ENCODE data around the gene MYO7A. TPM values are rescaled to one million over a fixed set of nuclear protein-coding genes. Genes with fewer than 3 reads are reported as not detected.
A peak's percentile ranks its signal among the peaks of the same experiment; 100 is the strongest.

MYO7A gene
- total RNA-seq, 1 donor from 2014 or later, result 0.97 TPM

- peaks cover 52% of the 10 kb centered on the region for H3K4me1 ChIP-seq
- no peaks in the 10 kb centered on the region for H3K36me3 ChIP-seq
- peaks cover 19% of the 10 kb centered on the region for H3K27me3 Mint-ChIP-seq (ENCODE audit: insufficient read depth, low read depth)
- peak overlapping the region; percentile 78 for H3K4me2 ChIP-seq
- H3F3A ChIP-seq (ENCODE audit: low read depth), result peaks cover 24% of the 10 kb centered on the region
- H3K9me3 Mint-ChIP-seq, result no peaks in the 10 kb centered on the region
- no peak overlapping the region for H3K27ac Mint-ChIP-seq
- no peaks in the 10 kb centered on the region for H4K20me1 ChIP-seq (ENCODE audit: low read depth)
- no peaks in the 10 kb centered on the region for H3K9me3 ChIP-seq (ENCODE audit: low read depth)
- no peak overlapping the region for H2AFZ ChIP-seq (replicated peaks)
- no peak overlapping the region for H3K4me3 Mint-ChIP-seq
- H3K4me3 ChIP-seq, result no peak overlapping the region
- no peaks in the 10 kb centered on the region for H3K36me3 Mint-ChIP-seq
- peaks cover 64% of the 10 kb centered on the region for H3K4me1 Mint-ChIP-seq
- no peak overlapping the region for H3K27ac ChIP-seq
- DNase-seq (ENCODE audit: low spot score), result no peak
- no peak for TF ChIP-seq EZH2 (IDR thresholded peaks at IDR 0.05)
- TF ChIP-seq, protein P1, sequence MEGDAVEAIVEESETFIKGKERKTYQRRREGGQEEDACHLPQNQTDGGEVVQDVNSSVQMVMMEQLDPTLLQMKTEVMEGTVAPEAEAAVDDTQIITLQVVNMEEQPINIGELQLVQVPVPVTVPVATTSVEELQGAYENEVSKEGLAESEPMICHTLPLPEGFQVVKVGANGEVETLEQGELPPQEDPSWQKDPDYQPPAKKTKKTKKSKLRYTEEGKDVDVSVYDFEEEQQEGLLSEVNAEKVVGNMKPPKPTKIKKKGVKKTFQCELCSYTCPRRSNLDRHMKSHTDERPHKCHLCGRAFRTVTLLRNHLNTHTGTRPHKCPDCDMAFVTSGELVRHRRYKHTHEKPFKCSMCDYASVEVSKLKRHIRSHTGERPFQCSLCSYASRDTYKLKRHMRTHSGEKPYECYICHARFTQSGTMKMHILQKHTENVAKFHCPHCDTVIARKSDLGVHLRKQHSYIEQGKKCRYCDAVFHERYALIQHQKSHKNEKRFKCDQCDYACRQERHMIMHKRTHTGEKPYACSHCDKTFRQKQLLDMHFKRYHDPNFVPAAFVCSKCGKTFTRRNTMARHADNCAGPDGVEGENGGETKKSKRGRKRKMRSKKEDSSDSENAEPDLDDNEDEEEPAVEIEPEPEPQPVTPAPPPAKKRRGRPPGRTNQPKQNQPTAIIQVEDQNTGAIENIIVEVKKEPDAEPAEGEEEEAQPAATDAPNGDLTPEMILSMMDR (IDR thresholded peaks at IDR 0.05), result no peak
- TF ChIP-seq EZH2phosphoT487 (IDR thresholded peaks at IDR 0.05), result no peak
- H3K9ac ChIP-seq, result no peak overlapping the region
- H3K27me3 ChIP-seq, result no peaks in the 10 kb centered on the region
- H3K79me2 ChIP-seq (ENCODE audit: low read depth), result no peaks in the 10 kb centered on the region
Observed at GRCh38 chr11:77171254-77171653, 43.2 kb downstream of the MYO7A start.

DNA sequence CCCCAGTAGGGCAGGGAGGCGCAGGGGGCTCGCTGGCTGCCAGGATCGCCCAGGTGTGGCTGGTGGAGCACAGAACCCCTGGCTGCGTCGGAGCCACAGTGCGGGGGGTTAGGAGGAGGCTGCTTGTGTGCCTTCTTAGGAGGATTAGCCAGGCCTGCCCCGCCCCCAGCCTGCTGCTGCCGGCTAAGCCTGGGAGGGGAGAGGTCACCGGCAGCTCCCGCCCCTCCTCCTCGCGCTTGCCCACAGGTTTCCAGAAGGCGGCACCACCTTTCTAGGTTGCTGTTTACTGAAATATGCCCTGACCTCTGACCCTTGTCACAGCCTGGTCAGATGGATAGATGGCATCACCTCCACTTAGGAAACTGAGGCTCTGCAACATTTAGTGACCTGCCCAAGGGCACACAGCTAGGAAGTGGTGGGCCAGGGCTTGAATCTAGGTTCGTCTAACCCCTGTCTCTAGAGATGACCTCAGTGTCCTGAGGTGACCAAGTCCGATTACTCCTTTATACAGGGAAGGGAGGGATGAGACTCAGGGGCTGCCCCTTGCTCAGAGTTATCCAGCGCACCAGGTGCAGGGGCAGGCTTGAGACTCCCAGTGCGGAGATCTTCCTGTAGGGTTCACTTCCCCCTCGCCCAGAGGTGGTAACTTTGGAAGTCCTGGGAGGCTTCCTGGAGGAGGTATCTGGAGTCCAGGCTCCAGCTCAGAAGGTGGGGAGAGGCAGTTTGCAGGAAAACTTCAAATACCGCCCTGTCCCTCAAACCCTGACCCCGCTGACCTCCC, 44.0 kb downstream of the MYO7A start:
- Mint-ChIP-seq H3K4me1 (peaks cover 70% of the 10 kb centered on the region), H3K36me3 (no peaks in the 10 kb centered on the region), H3K27ac (no peak overlapping the region), H3K4me3 (peak overlapping the region; percentile 57), H3K27me3 (ENCODE audit: insufficient read depth, low read depth) (peaks cover 22% of the 10 kb centered on the region), H3K9me3 (no peaks in the 10 kb centered on the region)
- Histone ChIP-seq H3K9ac (no peak overlapping the region), H2AFZ (replicated peaks) (no peak overlapping the region), H3K4me3 (peak overlapping the region; percentile 16), H3K36me3 (no peaks in the 10 kb centered on the region), H3K9me3 (ENCODE audit: low read depth) (no peaks in the 10 kb centered on the region), H4K20me1 (ENCODE audit: low read depth) (no peaks in the 10 kb centered on the region), H3K4me2 (peak overlapping the region; percentile 78), H3F3A (ENCODE audit: low read depth) (peaks cover 30% of the 10 kb centered on the region), H3K4me1 (peaks cover 54% of the 10 kb centered on the region), H3K27ac (no peak overlapping the region), H3K79me2 (ENCODE audit: low read depth) (no peaks in the 10 kb centered on the region), H3K27me3 (no peaks in the 10 kb centered on the region)
- TF ChIP-seq EZH2 (IDR thresholded peaks at IDR 0.05), result no peak
- TF ChIP-seq, protein P1 (IDR thresholded peaks at IDR 0.05), result no peak
- DNase-seq (ENCODE audit: low spot score), result peak; percentile 95

DNA sequence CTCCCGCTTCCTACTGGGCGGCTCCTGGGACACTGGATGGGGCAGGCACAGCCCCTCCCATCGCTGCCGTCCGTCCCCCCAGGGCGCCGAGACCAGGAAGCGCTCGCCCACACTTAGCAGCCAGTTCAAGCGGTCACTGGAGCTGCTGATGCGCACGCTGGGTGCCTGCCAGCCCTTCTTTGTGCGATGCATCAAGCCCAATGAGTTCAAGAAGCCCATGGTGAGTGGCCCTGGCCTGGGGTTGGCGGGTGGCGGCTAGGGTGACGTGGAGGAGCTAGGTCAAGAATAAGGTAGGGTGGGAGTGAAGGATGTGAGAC, 44.6 kb downstream of the MYO7A start:
- Histone ChIP-seq H2AFZ (replicated peaks) (no peak overlapping the region), H3K4me1 (peaks cover 54% of the 10 kb centered on the region), H3K9ac (no peak overlapping the region), H4K20me1 (ENCODE audit: low read depth) (no peaks in the 10 kb centered on the region), H3K27me3 (no peaks in the 10 kb centered on the region), H3K4me2 (peak overlapping the region; percentile 78), H3F3A (ENCODE audit: low read depth) (peaks cover 30% of the 10 kb centered on the region), H3K4me3 (no peak overlapping the region), H3K79me2 (ENCODE audit: low read depth) (no peaks in the 10 kb centered on the region), H3K9me3 (ENCODE audit: low read depth) (no peaks in the 10 kb centered on the region), H3K27ac (no peak overlapping the region), H3K36me3 (no peaks in the 10 kb centered on the region)
- Mint-ChIP-seq H3K4me3 (no peak overlapping the region), H3K27me3 (ENCODE audit: insufficient read depth, low read depth) (peaks cover 22% of the 10 kb centered on the region), H3K36me3 (no peaks in the 10 kb centered on the region), H3K9me3 (no peaks in the 10 kb centered on the region), H3K4me1 (peaks cover 68% of the 10 kb centered on the region), H3K27ac (peak overlapping the region; percentile 85)
- TF ChIP-seq, protein P1 (IDR thresholded peaks at IDR 0.05), result no peak
- TF ChIP-seq EZH2phosphoT487 (IDR thresholded peaks at IDR 0.05) (no peak), EZH2 (IDR thresholded peaks at IDR 0.05) (no peak)
- DNase-seq (ENCODE audit: low spot score), result peak; percentile 54
